Measurements from ENCODE around the gene MT1A.

- peak; percentile 80 for TF ChIP-seq CTCF (conservative IDR thresholded peaks at IDR 0.05)
- TF ChIP-seq ZFX (IDR thresholded peaks at IDR 0.05): no peak
Observed at GRCh38 chr16:56600398-56600999, 38.0 kb upstream of the MT1A start.
